AG09309 (cell line): ENCODE measurements around the gene PLCD3.
"Not testable (repeated sequence)": the region's sequence is repeated elsewhere in the genome, so short reads cannot be mapped to it uniquely, and the experiment has no call there.

ENCODE experiments used
- DNase-seq: peaks from one replicate; pipeline ENCODE4 v3.0.0-alpha.2; 2010; ENCODE audit warnings: low read depth
- H3K4me3 ChIP-seq: 2 replicates; pipeline ENCODE4 v1.5.1; 2011; ENCODE audit warnings: mild to moderate bottlenecking, low read depth, low read length, moderate library complexity; ENCODE audit not compliant: control insufficient read depth
- TF ChIP-seq, protein P1 (sequence below): IDR thresholded peaks from 2 replicates; pipeline ENCODE4 v1.5.1; 2011; ENCODE audit warnings: mild to moderate bottlenecking, low read depth, low read length, inconsistent platforms; ENCODE audit not compliant: insufficient read depth, control insufficient read depth; ENCODE audit errors: missing control alignments

PLCD3 gene

GRCh38 chr17:45127548-45128300 is 4.6 kb downstream of the PLCD3 start:
- DNase-seq: no peak
- TF ChIP-seq, protein P1, sequence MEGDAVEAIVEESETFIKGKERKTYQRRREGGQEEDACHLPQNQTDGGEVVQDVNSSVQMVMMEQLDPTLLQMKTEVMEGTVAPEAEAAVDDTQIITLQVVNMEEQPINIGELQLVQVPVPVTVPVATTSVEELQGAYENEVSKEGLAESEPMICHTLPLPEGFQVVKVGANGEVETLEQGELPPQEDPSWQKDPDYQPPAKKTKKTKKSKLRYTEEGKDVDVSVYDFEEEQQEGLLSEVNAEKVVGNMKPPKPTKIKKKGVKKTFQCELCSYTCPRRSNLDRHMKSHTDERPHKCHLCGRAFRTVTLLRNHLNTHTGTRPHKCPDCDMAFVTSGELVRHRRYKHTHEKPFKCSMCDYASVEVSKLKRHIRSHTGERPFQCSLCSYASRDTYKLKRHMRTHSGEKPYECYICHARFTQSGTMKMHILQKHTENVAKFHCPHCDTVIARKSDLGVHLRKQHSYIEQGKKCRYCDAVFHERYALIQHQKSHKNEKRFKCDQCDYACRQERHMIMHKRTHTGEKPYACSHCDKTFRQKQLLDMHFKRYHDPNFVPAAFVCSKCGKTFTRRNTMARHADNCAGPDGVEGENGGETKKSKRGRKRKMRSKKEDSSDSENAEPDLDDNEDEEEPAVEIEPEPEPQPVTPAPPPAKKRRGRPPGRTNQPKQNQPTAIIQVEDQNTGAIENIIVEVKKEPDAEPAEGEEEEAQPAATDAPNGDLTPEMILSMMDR: no peak

DNA sequence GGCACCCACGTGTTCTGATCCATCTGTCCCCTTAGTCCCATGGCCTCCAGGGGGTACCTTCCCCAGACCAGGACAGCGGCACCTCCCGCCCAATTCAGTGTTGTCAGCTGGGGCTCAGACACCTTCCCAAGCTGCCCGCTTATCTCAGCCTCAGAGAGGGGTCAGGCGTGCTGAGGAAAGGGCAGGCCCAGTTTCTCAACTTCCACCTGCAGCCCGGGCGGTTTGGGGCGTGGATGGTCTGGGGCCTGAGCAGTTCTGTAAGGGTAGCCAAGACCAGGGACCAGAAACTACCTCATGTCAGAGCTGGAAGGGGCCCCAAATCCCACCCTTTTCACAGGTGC is 5.1 kb downstream of the PLCD3 start:
- no peak overlapping the region for H3K4me3 ChIP-seq
- no peak for DNase-seq
- TF ChIP-seq, protein P1: no peak

More at GRCh38 chr17:45127548-45128300, 4.6 kb downstream of the PLCD3 start:
- no peak overlapping the region for H3K4me3 ChIP-seq

DNA sequence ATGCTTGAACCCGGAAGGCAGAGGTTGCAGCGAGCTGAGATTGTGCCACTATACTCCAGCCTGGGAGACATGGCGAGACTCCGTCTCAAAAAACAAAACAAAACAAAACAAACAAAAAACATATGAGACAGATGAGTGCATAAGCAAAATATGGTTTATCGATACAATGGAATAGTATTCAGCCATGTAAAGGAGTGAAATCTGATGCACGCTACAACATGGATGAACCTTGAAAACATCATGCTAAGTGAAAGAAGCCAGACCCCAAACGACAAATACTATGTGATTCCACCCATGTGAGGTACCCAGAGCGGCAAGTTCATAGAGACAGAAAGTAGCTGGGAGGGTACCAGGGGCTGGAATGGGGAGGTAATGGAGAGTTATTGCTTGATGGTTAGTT is 6.8 kb downstream of the PLCD3 start:
- TF ChIP-seq, protein P1: no peak
- DNase-seq: no peak
- no peak overlapping the region for H3K4me3 ChIP-seq

GRCh38 chr17:45124797-45125122 is 7.6 kb downstream of the PLCD3 start:
- not testable (repeated sequence) for DNase-seq, H3K4me3 ChIP-seq

DNA sequence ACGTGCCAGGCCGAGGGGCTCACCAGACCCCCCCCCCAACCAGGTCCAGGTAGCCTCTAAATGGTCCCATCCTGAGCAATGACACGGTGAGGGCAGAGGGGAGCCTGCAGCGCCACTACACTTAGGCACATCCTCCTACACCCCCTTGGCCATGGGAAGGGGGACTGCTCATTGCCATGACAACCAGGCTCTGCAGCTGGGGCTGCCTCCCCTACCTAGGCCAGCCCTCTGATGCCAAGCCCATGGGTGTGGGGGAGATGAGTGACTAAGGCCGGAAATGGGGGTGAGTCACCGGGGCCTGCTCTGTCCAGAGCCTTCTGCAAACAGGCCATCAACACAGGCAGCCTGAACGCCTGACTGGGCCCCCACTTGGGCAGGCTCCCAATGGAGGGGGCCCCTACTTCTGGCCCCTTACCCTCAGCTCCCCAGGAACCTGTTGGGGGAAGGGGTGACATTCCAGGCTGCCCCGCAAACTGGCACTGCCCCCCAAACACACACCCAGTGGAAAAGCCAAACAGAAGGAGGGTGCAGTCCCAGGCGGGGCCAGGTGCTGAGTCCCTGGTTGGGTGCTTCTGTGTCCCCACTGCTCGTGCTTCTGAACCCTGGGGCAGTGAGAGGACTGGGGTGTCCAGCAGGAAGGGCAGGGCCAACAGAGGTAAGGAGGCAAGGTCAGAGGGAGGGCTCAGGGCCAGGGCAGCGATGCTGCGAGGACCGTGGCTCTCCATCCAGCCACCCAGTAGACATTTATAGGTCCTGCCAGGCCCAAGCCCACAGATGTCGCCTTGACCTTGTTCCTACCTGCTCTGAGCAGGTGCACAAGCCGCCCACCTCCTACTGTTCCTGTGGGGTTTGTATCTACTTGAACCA is 8.2 kb downstream of the PLCD3 start:
- H3K4me3 ChIP-seq: no peak overlapping the region
- no peak for DNase-seq

DNA sequence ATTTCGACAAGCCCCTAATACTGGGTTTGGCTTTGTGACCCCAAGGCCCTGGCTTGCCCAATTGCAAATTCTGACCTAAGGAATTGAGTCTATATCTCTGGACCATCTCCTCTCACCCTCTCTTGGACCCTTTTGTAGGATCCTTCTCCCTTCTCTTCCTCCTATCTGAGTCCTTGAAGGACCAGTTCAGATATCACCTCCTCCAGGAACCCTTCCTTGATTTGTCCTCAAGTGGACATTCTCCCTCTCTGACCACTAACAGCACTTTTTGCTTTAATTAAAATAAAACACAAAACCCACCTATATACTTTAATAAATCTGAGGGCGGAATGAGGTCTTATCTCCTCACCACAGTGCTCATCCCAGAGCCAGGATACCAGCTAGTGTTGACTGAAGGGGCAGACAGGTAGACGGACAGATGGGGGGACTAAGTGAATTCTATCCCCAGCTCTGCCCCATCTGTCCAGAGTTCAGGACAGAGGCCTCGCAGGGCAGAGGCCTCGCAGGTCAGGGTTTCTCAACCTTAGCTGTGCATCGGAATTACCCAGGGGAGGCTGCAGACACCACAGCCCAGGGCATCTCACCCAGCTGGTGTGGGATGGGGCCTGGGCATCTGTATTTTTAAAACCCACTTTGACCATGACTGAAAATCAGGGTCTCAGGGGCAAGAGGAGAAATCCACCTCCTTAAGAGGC is 9.1 kb downstream of the PLCD3 start:
- TF ChIP-seq, protein P1: no peak
- DNase-seq: no peak
- H3K4me3 ChIP-seq: no peak overlapping the region

More for the DNA sequence above, 8.2 kb downstream of the PLCD3 start:
- TF ChIP-seq, protein P1: no peak

DNA sequence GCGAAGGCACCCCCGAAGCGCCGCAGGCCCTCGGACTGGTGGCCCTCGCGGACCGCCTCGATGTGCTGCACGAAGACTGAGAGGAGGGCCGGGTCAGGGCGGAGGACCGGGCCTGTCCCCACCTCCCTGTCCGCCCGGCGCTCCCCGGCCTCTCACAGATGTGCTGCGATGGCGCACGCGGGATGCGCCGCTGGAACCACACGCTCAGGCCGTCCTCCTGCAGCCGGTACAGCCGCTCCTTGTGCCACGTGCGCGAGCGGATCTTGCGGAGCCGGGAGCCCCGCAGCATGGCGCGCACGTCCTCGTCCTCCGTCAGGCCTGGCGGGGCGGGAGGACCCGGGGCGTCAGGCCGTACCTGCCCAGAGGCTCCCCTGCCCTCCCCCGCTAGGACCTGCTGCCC is 11.3 kb downstream of the PLCD3 start:
- no peak for DNase-seq
- H3K4me3 ChIP-seq: no peak overlapping the region
- TF ChIP-seq, protein P1: no peak
